CD4-positive, alpha-beta T cell treated with Interleukin-21 for 1 hour (primary cell): ENCODE results near the gene ANKRD31.
"Not testable (repeated sequence)": the region's sequence is repeated elsewhere in the genome, so short reads cannot be mapped to it uniquely, and the experiment has no call there.

Experiments
- DNase-seq: peaks from one replicate; pipeline ENCODE4 v3.0.0-alpha.2; 2020

The ANKRD31 gene

GRCh38 chr5:75236322-75237316, at the start of gene ANKRD31:
TSS of gene ANKRD31 (minus strand) at chr5:75236878. CDS start at chr5:75236686, 192 bp downstream.
- DNase-seq = peak; percentile 91

- DNase-seq = no peak
These were observed 49.6 kb upstream of the ANKRD31 start for GRCh38 chr5:75286211-75286773.

- no peak for DNase-seq
These were observed 45.9 kb upstream of the ANKRD31 start for GRCh38 chr5:75282581-75282980.

GRCh38 chr5:75281716-75282465, 45.2 kb upstream of the ANKRD31 start:
- no peak for DNase-seq

- no peak for DNase-seq
These were observed 42.6 kb upstream of the ANKRD31 start for GRCh38 chr5:75279321-75279720.

GRCh38 chr5:75277463-75277862, 40.8 kb upstream of the ANKRD31 start:
- no peak for DNase-seq

- DNase-seq = no peak
These were observed 39.1 kb upstream of the ANKRD31 start for GRCh38 chr5:75275756-75276155.

- no peak for DNase-seq
These were observed 38.5 kb upstream of the ANKRD31 start for GRCh38 chr5:75275147-75275546.

GRCh38 chr5:75274486-75274885, 37.8 kb upstream of the ANKRD31 start:
- no peak for DNase-seq

GRCh38 chr5:75270605-75271004, 33.9 kb upstream of the ANKRD31 start:
- not testable (repeated sequence) for DNase-seq

- peak; percentile 52 for DNase-seq
These were observed 29.1 kb upstream of the ANKRD31 start for GRCh38 chr5:75265731-75266130.

- DNase-seq = no peak
These were observed 25.6 kb upstream of the ANKRD31 start for GRCh38 chr5:75262271-75262670.

- DNase-seq = no peak
These were observed 24.0 kb upstream of the ANKRD31 start for GRCh38 chr5:75260708-75261107.

GRCh38 chr5:75250452-75250851, 13.8 kb upstream of the ANKRD31 start:
- DNase-seq = not testable (repeated sequence)

GRCh38 chr5:75245023-75245422, 8.3 kb upstream of the ANKRD31 start:
- DNase-seq = no peak

GRCh38 chr5:75243510-75243909, 6.8 kb upstream of the ANKRD31 start:
- DNase-seq = no peak

GRCh38 chr5:75243100-75243499, 6.4 kb upstream of the ANKRD31 start:
- DNase-seq = no peak

GRCh38 chr5:75242067-75242466, 5.4 kb upstream of the ANKRD31 start:
- DNase-seq = no peak

- DNase-seq = no peak
These were observed 3.0 kb upstream of the ANKRD31 start for GRCh38 chr5:75239681-75240080.

- no peak for DNase-seq
These were observed 967 bp downstream of the ANKRD31 start for GRCh38 chr5:75235711-75236110.

- no peak for DNase-seq
These were observed 2.4 kb downstream of the ANKRD31 start for GRCh38 chr5:75234251-75234650.

GRCh38 chr5:75226916-75227315, 9.8 kb downstream of the ANKRD31 start:
- DNase-seq = no peak

GRCh38 chr5:75225506-75225905, 11.2 kb downstream of the ANKRD31 start:
- no peak for DNase-seq
